Trophoblast cell (in vitro differentiated cells and primary cell): Measurements from ENCODE around the gene POTEI. TPM values are rescaled to one million over a fixed set of nuclear protein-coding genes. Genes with fewer than 3 reads are reported as not detected.
"Not testable (repeated sequence)": the region's sequence is repeated elsewhere in the genome, so short reads cannot be mapped to it uniquely, and the experiment has no call there.

Experiments
- DNase-seq, 2 donors: peaks; one replicate each; pipeline ENCODE4 v3.0.0-alpha.2; 2016
- H2AFZ ChIP-seq: 2 replicates; pipeline ENCODE4 v1.6.1; 2013; ENCODE audit warnings: low read length, moderate library complexity, mild to moderate bottlenecking; ENCODE audit not compliant: insufficient read depth, poor library complexity
- H2AK5ac ChIP-seq: 2 replicates; pipeline ENCODE4 v1.6.1; 2013; ENCODE audit warnings: mild to moderate bottlenecking, low read length
- H2BK120ac ChIP-seq: 2 replicates; pipeline ENCODE4 v1.6.1; 2013; ENCODE audit warnings: low read length, mild to moderate bottlenecking, moderate library complexity; ENCODE audit not compliant: insufficient read depth, poor library complexity
- H2BK12ac ChIP-seq: 2 replicates; pipeline ENCODE4 v1.6.1; 2013; ENCODE audit warnings: mild to moderate bottlenecking, low read length, moderate library complexity
- H2BK5ac ChIP-seq: 2 replicates; pipeline ENCODE4 v1.6.1; 2013; ENCODE audit warnings: low read length, low read depth, moderate library complexity, mild to moderate bottlenecking; ENCODE audit not compliant: poor library complexity
- H3K14ac ChIP-seq: 2 replicates; pipeline ENCODE4 v1.6.1; 2013; ENCODE audit warnings: mild to moderate bottlenecking, low read length
- H3K18ac ChIP-seq: 2 replicates; pipeline ENCODE4 v1.6.1; 2013; ENCODE audit warnings: mild to moderate bottlenecking, low read length
- H3K23ac ChIP-seq: 2 replicates; pipeline ENCODE4 v1.6.1; 2013; ENCODE audit warnings: low read length
- H3K27ac ChIP-seq: 2 replicates; pipeline ENCODE4 v1.5.1; 2013; ENCODE audit warnings: low read depth, mild to moderate bottlenecking, inconsistent platforms, low read length, moderate library complexity
- H3K27me3 ChIP-seq: 2 replicates; pipeline ENCODE4 v1.6.1; 2013; ENCODE audit warnings: inconsistent platforms, mild to moderate bottlenecking, low read length, moderate library complexity; ENCODE audit not compliant: insufficient read depth
- H3K36me3 ChIP-seq, 2 experiments: 1 replicate in 1 of 2; 2 replicates in 1 of 2; pipeline ENCODE4 v1.6.1; 2013; ENCODE audit warnings: low read length in 2 of 2, mild to moderate bottlenecking in 2 of 2, moderate library complexity in 1 of 2; ENCODE audit not compliant: insufficient read depth in 2 of 2, control insufficient read depth in 1 of 2
- H3K4ac ChIP-seq: 2 replicates; pipeline ENCODE4 v1.6.1; 2013; ENCODE audit warnings: low read depth, mild to moderate bottlenecking, low read length, moderate library complexity
- H3K4me1 ChIP-seq, 2 experiments: 1 replicate in 1 of 2; 2 replicates in 1 of 2; pipeline ENCODE4 v1.6.1; 2013; ENCODE audit warnings: low read length in 2 of 2, mild to moderate bottlenecking in 2 of 2, moderate library complexity in 1 of 2; ENCODE audit not compliant: insufficient read depth in 2 of 2, control insufficient read depth in 1 of 2
- H3K4me2 ChIP-seq: 2 replicates; pipeline ENCODE4 v1.6.1; 2013; ENCODE audit warnings: inconsistent platforms, mild to moderate bottlenecking, low read length, moderate library complexity
- H3K4me3 ChIP-seq: 2 replicates; pipeline ENCODE4 v1.5.1; 2013; ENCODE audit warnings: mild to moderate bottlenecking, low read depth, low read length, inconsistent platforms
- H3K79me1 ChIP-seq: one replicate; pipeline ENCODE4 v1.6.1; 2013; ENCODE audit warnings: low read length
- H3K79me2 ChIP-seq: 2 replicates; pipeline ENCODE4 v1.6.1; 2013; ENCODE audit warnings: low read length, mild to moderate bottlenecking; ENCODE audit not compliant: control insufficient read depth, insufficient read depth, poor library complexity
- H3K9ac ChIP-seq: 2 replicates; pipeline ENCODE4 v1.6.1; 2013; ENCODE audit warnings: mild to moderate bottlenecking, low read length
- H3K9me3 ChIP-seq: 2 replicates; pipeline ENCODE4 v1.6.1; 2013; ENCODE audit warnings: low read depth, mild to moderate bottlenecking, control low read depth, inconsistent platforms, low read length; ENCODE audit not compliant: insufficient read depth
- H4K12ac ChIP-seq: 2 replicates; pipeline ENCODE4 v1.6.1; 2013; ENCODE audit warnings: low read depth, mild to moderate bottlenecking, low read length, moderate library complexity
- H4K8ac ChIP-seq: 2 replicates; pipeline ENCODE4 v1.6.1; 2013; ENCODE audit warnings: low read depth, mild to moderate bottlenecking, low read length, moderate library complexity
- H4K91ac ChIP-seq: one replicate; pipeline ENCODE4 v1.6.1; 2013; ENCODE audit warnings: low read depth, mild to moderate bottlenecking, low read length, moderate library complexity
- WGBS: extraction: QIAGEN DNeasy Blood & Tissue Kit; methylation state at CpG from one replicate; pipeline ENCODE4 v1.1.7; 2013; ENCODE audit warnings: missing lambda C conversion rate; ENCODE audit not compliant: insufficient read length, insufficient coverage; ENCODE audit errors: extremely low coverage; 5-methylcytosine and 5-hydroxymethylcytosine counted together
- polyA plus RNA-seq: library from polyadenylated mRNA; stranded (reverse); fragments of 200-250 nt; gene quantifications from 2 replicates; pipeline ENCODE4 v1.2.3, GENCODE V29; 2013

The POTEI gene
- 0.01 TPM in 2 replicates for polyA plus RNA-seq

DNA sequence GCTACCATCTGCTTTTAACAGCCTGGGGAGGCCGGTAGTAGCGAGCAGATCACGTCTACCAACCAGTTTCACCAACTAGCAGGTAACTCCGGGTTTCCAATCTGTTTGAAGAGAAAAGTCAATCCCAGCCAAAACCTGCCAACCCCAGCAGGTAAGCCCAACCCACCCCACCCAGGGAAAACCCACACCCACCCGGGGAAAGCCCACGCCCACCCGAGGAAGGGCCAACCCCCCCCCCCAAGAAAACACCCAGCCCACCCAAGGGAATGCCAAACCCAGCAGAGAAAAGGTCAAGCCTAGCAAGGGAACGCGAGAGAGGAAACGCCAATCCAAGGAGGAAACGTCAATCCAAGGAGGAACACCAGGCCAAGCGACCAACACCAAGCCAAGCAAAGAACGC is at the start of gene POTEI:
Gene POTEI, minus strand, starts transcription at position 101 of the 400 bp plus-strand sequence. Its CDS starts 93 bp downstream, at position 8.
- not testable (repeated sequence) for H3K79me1 ChIP-seq, H3K4ac ChIP-seq, H3K18ac ChIP-seq, H3K9ac ChIP-seq, H4K8ac ChIP-seq, H4K91ac ChIP-seq, DNase-seq, H2AFZ ChIP-seq, H2AK5ac ChIP-seq, H3K23ac ChIP-seq, H2BK120ac ChIP-seq, H2BK12ac ChIP-seq, H3K9me3 ChIP-seq, H2BK5ac ChIP-seq, H3K14ac ChIP-seq, H3K79me2 ChIP-seq, H3K36me3 ChIP-seq, H3K4me3 ChIP-seq, H3K4me2 ChIP-seq, H3K27ac ChIP-seq, H4K12ac ChIP-seq, H3K27me3 ChIP-seq, H3K4me1 ChIP-seq
- WGBS, result no CpG with 5 or more reads among the region's 13 CpGs

DNA sequence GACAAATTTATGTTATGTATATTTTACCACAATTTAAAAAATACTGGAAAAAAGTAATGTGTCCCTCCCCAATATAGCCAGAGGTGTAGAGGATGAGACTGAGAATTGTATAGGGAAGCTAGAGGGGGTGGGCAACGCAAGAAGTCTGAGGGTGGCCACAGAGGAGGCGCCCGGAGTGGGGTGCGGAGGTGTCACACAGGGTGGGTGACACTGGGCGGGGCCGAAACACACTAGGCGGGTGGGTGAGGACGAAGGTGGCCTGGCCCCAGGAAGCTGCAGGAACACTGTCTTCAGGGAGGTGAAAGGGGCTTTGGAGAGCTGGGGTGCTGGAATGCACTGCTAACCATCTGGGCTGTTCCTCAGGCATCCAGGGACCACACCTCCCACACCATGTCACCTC is 47.3 kb upstream of the POTEI start:
- not testable (repeated sequence) for DNase-seq, H3K4me1 ChIP-seq, H4K8ac ChIP-seq, H2BK12ac ChIP-seq, H3K79me1 ChIP-seq, H3K79me2 ChIP-seq, H4K12ac ChIP-seq, H3K36me3 ChIP-seq, H3K23ac ChIP-seq, H2AK5ac ChIP-seq, H2AFZ ChIP-seq, H3K9ac ChIP-seq, H4K91ac ChIP-seq, H2BK120ac ChIP-seq, H3K18ac ChIP-seq, H3K27ac ChIP-seq, H3K9me3 ChIP-seq, H2BK5ac ChIP-seq, H3K4me3 ChIP-seq, H3K27me3 ChIP-seq, H3K14ac ChIP-seq, H3K4ac ChIP-seq, H3K4me2 ChIP-seq
- WGBS, result no CpG with 5 or more reads among the region's 8 CpGs

DNA sequence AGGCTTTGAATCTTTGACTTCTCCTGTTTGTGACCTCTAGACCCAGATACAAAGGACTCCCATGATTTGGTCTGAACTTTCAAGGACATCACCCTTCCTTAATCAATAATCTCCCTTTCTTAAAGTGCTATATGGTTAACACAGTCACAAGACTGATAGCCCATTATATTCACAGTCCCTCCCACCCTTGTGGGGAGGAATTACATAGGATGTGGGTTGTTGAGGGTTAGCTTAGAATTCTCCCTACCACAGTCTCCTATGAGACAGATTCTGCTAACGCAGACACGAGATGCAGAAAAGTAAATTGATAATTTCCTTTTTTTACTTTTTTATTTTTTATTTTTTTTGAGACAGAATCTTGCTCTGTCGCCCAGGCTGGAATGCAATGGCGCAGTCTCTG is 45.0 kb upstream of the POTEI start:
- not testable (repeated sequence) for H3K79me2 ChIP-seq, H3K79me1 ChIP-seq, DNase-seq, H3K14ac ChIP-seq, H4K91ac ChIP-seq, H3K27me3 ChIP-seq, H3K4me2 ChIP-seq, H3K4me1 ChIP-seq, H2BK12ac ChIP-seq, H3K27ac ChIP-seq, H3K36me3 ChIP-seq, H3K9me3 ChIP-seq, H4K8ac ChIP-seq, H2AFZ ChIP-seq, H3K18ac ChIP-seq, H3K23ac ChIP-seq, H3K4me3 ChIP-seq, H2AK5ac ChIP-seq, H4K12ac ChIP-seq, H2BK120ac ChIP-seq, H2BK5ac ChIP-seq, H3K9ac ChIP-seq, H3K4ac ChIP-seq
- no CpG with 5 or more reads among the region's 4 CpGs for WGBS

DNA sequence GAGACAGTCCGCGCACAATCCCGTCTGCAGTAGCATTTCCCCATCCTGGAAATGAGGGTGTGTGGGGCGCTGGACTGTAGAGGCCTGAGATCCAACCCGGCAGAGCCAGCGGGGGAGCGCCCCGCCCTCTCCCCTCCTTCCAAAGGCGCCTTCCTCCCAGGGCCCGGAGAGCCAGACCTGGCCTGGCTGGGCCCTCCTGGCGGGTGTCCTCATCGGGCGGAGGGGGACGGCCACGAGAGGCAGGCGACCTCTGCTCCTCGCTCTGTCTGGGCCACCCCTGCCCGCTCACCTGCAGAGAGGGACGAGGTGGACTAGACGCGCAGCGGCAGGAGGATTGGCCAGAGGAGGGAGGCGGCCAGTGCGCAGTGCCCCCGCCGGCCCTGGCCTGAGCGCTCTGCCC is 40.3 kb upstream of the POTEI start:
- H3K4me1 ChIP-seq, H2BK5ac ChIP-seq, H3K27me3 ChIP-seq, H4K91ac ChIP-seq, H3K9me3 ChIP-seq, H4K8ac ChIP-seq, H3K9ac ChIP-seq, H3K23ac ChIP-seq, H2AK5ac ChIP-seq, H2BK120ac ChIP-seq, H3K79me2 ChIP-seq, H3K4ac ChIP-seq, H4K12ac ChIP-seq, H3K79me1 ChIP-seq, H2BK12ac ChIP-seq, H2AFZ ChIP-seq, H3K4me3 ChIP-seq, DNase-seq, H3K27ac ChIP-seq, H3K36me3 ChIP-seq, H3K4me2 ChIP-seq, H3K14ac ChIP-seq, H3K18ac ChIP-seq: not testable (repeated sequence)
- WGBS, result no CpG with 5 or more reads among the region's 27 CpGs
